Neural crest cell (in vitro differentiated cells): Measurements from ENCODE around the gene PPT2. TPM values are rescaled to one million over a fixed set of nuclear protein-coding genes. Genes with fewer than 3 reads are reported as not detected.
"Not testable (repeated sequence)": the region's sequence is repeated elsewhere in the genome, so short reads cannot be mapped to it uniquely, and the experiment has no call there.

ENCODE experiments used
- DNase-seq: peaks from one replicate; pipeline ENCODE4 v3.0.0; 2021; ENCODE audit warnings: low read depth, mixed read lengths, low spot score
- H3K27ac Mint-ChIP-seq: one replicate; pipeline ENCODE4 v1.8.0; 2021; ENCODE audit warnings: mild to moderate bottlenecking, mixed read lengths; ENCODE audit not compliant: unreplicated experiment
- H3K27me3 Mint-ChIP-seq: 2 replicates; pipeline ENCODE4 v1.8.0; 2021; ENCODE audit warnings: low read depth, mild to moderate bottlenecking, mixed read lengths
- H3K36me3 Mint-ChIP-seq: 2 replicates; pipeline ENCODE4 v1.8.0; 2021; ENCODE audit warnings: low read depth, mild to moderate bottlenecking, mixed read lengths
- H3K4me1 Mint-ChIP-seq: 2 replicates; pipeline ENCODE4 v1.8.0; 2021; ENCODE audit warnings: mixed read lengths
- H3K4me3 Mint-ChIP-seq: one replicate; pipeline ENCODE4 v1.8.0; 2021; ENCODE audit warnings: mild to moderate bottlenecking, mixed read lengths
- H3K9me3 Mint-ChIP-seq: 2 replicates; pipeline ENCODE4 v1.8.0; 2021; ENCODE audit warnings: mixed read lengths
- total RNA-seq: library from RNA; stranded (reverse); gene quantifications from 2 replicates; pipeline ENCODE4 v1.2.1, GENCODE V29; 2021
- TF ChIP-seq, protein P1 (sequence below): fragments of 200-600 bp; sonication (generic); conservative IDR thresholded peaks from 2 replicates; pipeline ENCODE4 v1.5.0; 2021; ENCODE audit warnings: antibody characterized with exemption, mild to moderate bottlenecking

Gene PPT2
- total RNA-seq, 1 donor from 2014 or later = 60.9 TPM

- DNase-seq = no peak
- TF ChIP-seq, protein P1, sequence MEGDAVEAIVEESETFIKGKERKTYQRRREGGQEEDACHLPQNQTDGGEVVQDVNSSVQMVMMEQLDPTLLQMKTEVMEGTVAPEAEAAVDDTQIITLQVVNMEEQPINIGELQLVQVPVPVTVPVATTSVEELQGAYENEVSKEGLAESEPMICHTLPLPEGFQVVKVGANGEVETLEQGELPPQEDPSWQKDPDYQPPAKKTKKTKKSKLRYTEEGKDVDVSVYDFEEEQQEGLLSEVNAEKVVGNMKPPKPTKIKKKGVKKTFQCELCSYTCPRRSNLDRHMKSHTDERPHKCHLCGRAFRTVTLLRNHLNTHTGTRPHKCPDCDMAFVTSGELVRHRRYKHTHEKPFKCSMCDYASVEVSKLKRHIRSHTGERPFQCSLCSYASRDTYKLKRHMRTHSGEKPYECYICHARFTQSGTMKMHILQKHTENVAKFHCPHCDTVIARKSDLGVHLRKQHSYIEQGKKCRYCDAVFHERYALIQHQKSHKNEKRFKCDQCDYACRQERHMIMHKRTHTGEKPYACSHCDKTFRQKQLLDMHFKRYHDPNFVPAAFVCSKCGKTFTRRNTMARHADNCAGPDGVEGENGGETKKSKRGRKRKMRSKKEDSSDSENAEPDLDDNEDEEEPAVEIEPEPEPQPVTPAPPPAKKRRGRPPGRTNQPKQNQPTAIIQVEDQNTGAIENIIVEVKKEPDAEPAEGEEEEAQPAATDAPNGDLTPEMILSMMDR = no peak
These were observed 48.2 kb downstream of the PPT2 start for GRCh38 chr6:32202186-32202585.

GRCh38 chr6:32203426-32204267 is 49.7 kb downstream of the PPT2 start:
- no peak for DNase-seq
- peaks cover 9% of the 10 kb centered on the region for H3K9me3 Mint-ChIP-seq
- H3K4me3 Mint-ChIP-seq = no peak overlapping the region
- no peak overlapping the region for H3K27ac Mint-ChIP-seq
- no peaks in the 10 kb centered on the region for H3K36me3 Mint-ChIP-seq
- TF ChIP-seq, protein P1 = no peak
- H3K4me1 Mint-ChIP-seq = peaks cover 15% of the 10 kb centered on the region
- peaks cover 3% of the 10 kb centered on the region for H3K27me3 Mint-ChIP-seq

More at GRCh38 chr6:32202186-32202585, 48.2 kb downstream of the PPT2 start:
- Mint-ChIP-seq H3K36me3 (no peaks in the 10 kb centered on the region), H3K4me3 (no peak overlapping the region), H3K27ac (no peak overlapping the region), H3K27me3 (peaks cover 3% of the 10 kb centered on the region), H3K4me1 (peaks cover 20% of the 10 kb centered on the region), H3K9me3 (peaks cover 9% of the 10 kb centered on the region)

- Mint-ChIP-seq H3K9me3 (peaks cover 11% of the 10 kb centered on the region), H3K4me1 (peaks cover 15% of the 10 kb centered on the region), H3K27ac (no peak overlapping the region), H3K4me3 (no peak overlapping the region), H3K27me3 (peaks cover 3% of the 10 kb centered on the region), H3K36me3 (no peaks in the 10 kb centered on the region)
- TF ChIP-seq, protein P1 = no peak
- no peak for DNase-seq
These were observed 50.4 kb downstream of the PPT2 start for GRCh38 chr6:32204268-32204715.

GRCh38 chr6:32208996-32209395 is 55.1 kb downstream of the PPT2 start:
- Mint-ChIP-seq H3K9me3 (peaks cover 11% of the 10 kb centered on the region), H3K27me3 (peaks cover 3% of the 10 kb centered on the region), H3K4me1 (no peaks in the 10 kb centered on the region), H3K4me3 (no peak overlapping the region), H3K36me3 (no peaks in the 10 kb centered on the region), H3K27ac (no peak overlapping the region)
- DNase-seq = no peak
- TF ChIP-seq, protein P1 = no peak

GRCh38 chr6:32210191-32210601 is 56.3 kb downstream of the PPT2 start:
- Mint-ChIP-seq H3K9me3 (peaks cover 8% of the 10 kb centered on the region), H3K36me3 (no peaks in the 10 kb centered on the region), H3K4me1 (no peaks in the 10 kb centered on the region), H3K4me3 (no peak overlapping the region), H3K27me3 (no peaks in the 10 kb centered on the region), H3K27ac (no peak overlapping the region)
- TF ChIP-seq, protein P1 = no peak
- DNase-seq = no peak

GRCh38 chr6:32211432-32211831 is 57.5 kb downstream of the PPT2 start:
- not testable (repeated sequence) for H3K27me3 Mint-ChIP-seq, H3K36me3 Mint-ChIP-seq

More at GRCh38 chr6:32211432-32211831, 57.5 kb downstream of the PPT2 start:
- not testable (repeated sequence) for H3K4me1 Mint-ChIP-seq, H3K4me3 Mint-ChIP-seq, H3K9me3 Mint-ChIP-seq, DNase-seq, H3K27ac Mint-ChIP-seq
